Activated CD4-positive, alpha-beta T cell treated with anti-CD3 and anti-CD28 coated beads, Interleukin-10, Interleukin-2, amounts not matched to agents 100 ng/mL and 50 ng/mL, durations not matched to agents 16 hours and 8 hours (primary cell): ENCODE results near the gene OR4C13.
"Not testable (repeated sequence)": the region's sequence is repeated elsewhere in the genome, so short reads cannot be mapped to it uniquely, and the experiment has no call there.

ENCODE experiments used
- DNase-seq: peaks from one replicate; pipeline ENCODE4 v3.0.0-alpha.2; 2020

The OR4C13 gene

GRCh38 chr11:49952091-49952490, at the start of gene OR4C13:
Gene OR4C13, plus strand, starts transcription at chr11:49952391. Its CDS starts 32 bp downstream, at chr11:49952423.
- no peak for DNase-seq

DNA sequence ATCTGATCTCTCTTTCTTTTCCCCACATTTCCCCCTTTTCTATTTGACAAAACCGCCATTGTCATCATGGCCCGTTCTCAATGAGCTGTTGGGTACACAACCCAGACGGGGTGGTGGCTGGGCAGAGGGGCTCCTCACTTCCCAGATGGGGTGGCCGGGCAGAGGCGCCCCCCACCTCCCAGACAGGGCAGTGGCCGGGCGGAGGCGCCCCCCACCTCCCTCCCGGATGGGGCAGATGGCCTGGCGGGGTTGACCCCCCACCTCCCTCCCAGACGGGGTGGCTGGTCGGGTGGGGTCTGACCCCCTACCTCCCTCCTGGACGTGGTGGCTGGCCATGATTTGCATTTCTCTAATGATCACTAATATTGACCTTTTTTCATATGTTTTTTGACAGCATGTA, 40.7 kb upstream of the OR4C13 start:
- DNase-seq: not testable (repeated sequence)

DNA sequence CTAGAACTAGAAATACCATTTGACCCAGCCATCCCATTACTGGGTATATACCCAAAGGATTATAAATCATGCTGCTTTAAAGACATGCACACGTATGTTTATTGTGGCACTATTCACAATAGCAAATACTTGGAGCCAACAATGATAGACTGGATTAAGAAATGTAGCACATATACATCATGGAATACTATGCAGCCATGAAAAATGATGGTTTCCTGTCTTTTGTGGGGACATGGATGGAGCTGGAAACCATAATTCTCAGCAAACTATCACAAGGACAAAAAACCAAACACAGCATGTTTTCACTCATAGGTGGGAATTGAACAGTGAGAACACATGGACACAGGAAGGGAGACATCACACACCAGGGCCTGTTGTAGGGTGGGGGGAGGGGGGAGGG, 3.5 kb upstream of the OR4C13 start:
- not testable (repeated sequence) for DNase-seq

GRCh38 chr11:49973439-49973838, 21.2 kb downstream of the OR4C13 start:
- DNase-seq: not testable (repeated sequence)

DNA sequence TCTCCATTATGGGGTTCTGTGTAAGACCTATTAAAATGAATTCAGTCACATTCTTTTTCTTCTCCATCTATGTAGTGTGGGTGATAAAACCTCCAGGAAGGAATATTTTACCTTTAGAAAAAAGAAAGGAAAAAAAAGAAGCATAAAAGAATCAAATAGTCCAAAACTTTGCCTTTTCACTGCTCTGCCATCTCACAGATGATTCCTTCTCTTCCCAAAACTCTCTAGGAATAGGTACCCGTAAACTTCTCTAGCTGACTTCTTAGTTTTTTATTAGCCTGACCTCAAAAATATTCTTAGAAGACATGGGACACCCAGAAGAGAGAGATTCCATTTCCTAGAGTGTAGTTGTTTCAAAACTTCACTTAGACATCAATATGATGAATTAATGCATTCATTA, 30.2 kb downstream of the OR4C13 start, which contains the start of gene OR4C12:
Gene OR4C12 (minus strand): TSS at position 101 of the 400 bp plus-strand sequence. CDS start 34 bp downstream, at position 67.
- not testable (repeated sequence) for DNase-seq

GRCh38 chr11:49995565-49995964, 43.4 kb downstream of the OR4C13 start:
- DNase-seq: peak; percentile 63
